Measurements from ENCODE around the gene CYB561.

CYB561 gene

DNA sequence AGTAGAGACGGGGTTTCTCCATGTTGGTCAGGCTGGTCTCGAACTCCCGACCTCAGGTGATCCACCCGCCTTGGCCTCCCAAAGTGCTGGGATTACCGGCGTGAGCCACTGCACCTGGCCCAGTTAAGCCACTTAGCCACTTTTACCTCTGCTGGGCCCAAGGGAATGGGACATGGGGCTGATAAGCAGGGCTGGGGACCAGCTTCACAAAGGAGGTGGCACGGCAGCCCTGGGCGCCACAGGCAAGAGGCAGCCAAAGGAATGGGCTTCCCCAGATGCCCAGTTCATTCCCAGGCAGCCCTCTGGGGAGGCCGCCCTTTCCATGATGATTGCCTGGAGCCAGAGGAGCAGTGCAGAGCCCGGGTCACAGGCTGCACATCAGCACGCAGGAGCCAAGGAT lies 5.0 kb upstream of the CYB561 start:
- DNase-seq (ENCODE audit: low spot score) = no peak

DNA sequence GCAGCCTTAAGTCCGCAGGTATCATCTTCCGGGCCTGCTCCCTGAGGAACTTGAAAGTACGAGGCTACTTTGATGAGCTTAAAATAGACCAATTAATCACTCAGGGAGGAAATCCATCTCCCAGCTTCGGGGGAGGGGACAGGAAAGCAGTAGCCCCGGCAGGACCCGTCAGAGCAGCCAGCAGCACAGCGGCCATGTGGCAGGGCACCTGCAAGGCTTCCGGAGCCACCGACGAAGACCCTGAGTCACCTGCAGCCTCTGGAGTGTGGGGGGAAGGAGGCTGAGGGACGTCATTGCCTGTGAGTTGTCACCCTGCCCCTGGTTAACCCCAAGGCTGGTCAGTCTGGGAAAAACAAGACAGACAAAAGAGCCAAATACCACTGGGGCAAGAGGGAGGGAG lies 4.4 kb upstream of the CYB561 start:
- DNase-seq (ENCODE audit: low spot score) = no peak

DNA sequence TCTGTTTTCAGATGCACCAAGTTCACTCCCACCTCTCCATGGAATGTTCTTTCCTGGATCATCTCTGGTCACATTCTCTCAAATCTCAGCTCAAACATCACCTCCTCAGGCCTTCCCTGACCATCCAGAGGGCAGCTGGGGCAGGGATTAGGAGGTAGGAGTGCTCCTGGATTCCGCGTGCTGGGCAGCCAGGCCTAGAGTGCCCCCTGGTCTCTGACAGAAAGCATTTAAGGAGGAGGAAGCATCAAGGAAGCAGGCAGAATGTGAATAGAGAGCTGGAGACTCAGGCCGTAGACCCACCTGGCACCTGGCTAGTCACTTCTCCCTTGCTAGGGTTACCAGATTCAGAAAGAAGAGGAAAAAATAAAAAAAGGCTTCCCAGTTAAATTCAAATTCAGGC lies 2.5 kb upstream of the CYB561 start:
- DNase-seq (ENCODE audit: low spot score) = no peak

GRCh38 chr17:63447471-63448009 lies 1.4 kb upstream of the CYB561 start:
- DNase-seq (ENCODE audit: low spot score) = no peak

- peak; percentile 65 for DNase-seq (ENCODE audit: low spot score)
Observed at GRCh38 chr17:63446753-63447470, 806 bp upstream of the CYB561 start.

DNA sequence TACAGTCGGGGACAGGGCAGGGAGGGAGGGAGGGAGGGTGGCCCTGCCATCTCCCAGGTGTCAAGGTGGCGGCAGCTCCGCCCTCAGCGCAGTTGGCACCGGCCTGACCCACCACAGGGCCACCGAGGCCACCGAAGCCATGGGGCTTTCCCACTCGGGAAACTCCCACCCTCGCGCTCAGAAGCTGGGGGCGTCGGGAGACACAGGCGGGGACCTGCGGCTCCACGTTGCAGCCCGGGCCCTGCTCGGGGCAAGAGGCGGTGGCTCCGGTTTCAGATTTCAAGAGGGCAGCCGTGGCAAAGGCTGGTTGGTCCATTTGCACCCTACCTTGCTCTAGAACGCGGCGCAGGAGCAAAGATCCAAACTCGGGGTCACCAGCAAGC lies 544 bp downstream of the CYB561 start:
- no peak for DNase-seq (ENCODE audit: low spot score)

DNA sequence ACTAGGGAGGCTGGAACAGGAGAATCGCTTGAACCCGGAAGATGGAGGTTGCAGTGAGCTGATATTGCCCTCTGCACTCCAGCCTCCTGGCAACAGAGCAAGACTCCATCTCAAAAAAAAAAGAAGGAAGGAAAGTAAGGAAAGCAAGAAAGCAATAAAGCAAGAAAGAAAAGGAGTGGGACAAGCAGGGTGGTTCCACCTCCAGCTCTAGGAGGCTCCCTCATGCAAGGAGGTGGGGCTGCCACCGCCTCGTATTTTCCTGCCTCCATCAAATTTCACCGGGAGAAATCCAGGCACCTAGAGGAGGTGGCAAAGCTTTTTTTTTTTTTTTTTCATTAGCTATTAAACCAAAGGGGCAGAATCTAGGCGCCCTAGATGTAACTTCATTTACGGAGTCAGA lies 1.0 kb downstream of the CYB561 start:
- no peak for DNase-seq (ENCODE audit: low spot score)

DNA sequence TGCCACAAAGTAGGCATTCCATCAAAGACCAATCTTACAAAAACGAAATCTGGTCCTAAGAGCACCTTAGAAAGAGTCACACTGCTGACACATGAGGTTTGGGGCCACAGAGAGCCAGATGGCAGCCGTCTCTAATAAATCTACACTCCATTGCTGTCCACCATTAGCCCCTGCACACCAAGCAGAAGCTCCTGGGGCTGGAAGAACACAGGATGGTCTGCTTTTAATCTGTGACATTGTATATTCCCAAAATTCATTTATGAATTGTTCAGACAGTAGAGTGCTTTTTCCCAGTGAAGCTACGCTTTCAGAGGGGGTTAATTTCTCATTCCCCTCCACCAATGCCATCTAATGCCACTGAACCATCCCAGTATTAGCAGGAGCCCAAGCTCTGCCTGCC lies 1.6 kb downstream of the CYB561 start:
- no peak for DNase-seq (ENCODE audit: low spot score)

DNA sequence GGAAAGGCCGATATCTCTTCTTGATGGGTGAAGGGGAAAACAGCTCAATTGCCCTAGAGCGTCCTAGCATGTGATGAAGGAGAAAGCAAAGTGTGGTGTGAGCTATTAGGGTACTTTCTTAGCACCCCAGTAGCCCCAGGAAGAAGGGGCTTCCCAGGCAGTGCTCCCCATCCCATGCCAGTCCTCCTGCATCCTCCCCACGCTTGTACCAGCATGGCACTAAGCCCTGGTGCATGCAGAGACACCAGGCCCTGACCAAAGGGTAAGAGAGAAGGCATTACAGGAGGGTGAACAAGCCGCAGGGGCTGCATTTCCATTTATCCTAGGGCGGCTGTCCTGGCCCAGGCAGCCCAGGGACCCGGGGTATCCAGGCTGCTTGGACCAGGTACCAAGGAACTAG lies 3.1 kb downstream of the CYB561 start:
- DNase-seq (ENCODE audit: low spot score) = no peak

GRCh38 chr17:63442549-63443035 lies 3.5 kb downstream of the CYB561 start:
- DNase-seq (ENCODE audit: low spot score) = no peak

DNA sequence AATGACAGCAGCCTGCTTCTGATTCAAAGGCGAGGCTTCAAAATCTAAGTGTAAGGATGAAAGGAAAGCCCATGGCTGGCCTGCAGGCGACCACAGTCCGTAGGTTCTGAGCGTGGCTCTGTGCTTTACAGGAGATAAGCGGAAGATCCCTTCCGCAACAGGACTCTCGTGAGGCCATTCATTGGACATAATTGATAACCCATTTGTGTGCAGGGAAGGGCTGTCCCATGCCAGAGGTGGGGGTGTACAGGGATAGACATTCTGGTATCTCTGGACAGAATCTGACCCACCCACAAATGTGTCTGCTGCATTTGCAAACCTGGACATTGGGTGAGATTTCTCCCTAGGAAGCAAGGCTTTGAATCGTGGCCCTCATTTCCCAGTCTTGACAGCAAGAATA lies 4.0 kb downstream of the CYB561 start:
- DNase-seq (ENCODE audit: low spot score) = no peak

DNA sequence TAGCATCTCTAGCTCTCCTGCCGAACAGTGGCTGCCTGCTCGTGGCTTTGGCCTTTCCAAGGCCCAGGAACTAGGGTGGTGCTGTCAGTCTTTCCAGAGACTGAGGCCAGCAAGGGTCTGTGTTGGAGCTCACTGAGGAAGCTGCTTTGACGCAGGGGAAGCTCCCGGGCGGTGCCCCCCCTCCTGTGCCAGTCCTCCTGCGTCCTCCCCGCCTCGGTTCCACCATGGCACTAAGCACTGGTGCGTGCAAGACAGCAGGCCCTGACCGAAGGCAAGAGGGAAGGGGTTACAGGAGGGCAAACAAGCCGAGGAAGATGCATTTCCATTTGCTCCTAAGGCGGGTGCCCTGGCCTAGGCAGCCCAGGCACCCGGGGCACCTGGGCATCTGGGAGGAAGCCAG lies 4.5 kb downstream of the CYB561 start:
- DNase-seq (ENCODE audit: low spot score) = no peak

DNA sequence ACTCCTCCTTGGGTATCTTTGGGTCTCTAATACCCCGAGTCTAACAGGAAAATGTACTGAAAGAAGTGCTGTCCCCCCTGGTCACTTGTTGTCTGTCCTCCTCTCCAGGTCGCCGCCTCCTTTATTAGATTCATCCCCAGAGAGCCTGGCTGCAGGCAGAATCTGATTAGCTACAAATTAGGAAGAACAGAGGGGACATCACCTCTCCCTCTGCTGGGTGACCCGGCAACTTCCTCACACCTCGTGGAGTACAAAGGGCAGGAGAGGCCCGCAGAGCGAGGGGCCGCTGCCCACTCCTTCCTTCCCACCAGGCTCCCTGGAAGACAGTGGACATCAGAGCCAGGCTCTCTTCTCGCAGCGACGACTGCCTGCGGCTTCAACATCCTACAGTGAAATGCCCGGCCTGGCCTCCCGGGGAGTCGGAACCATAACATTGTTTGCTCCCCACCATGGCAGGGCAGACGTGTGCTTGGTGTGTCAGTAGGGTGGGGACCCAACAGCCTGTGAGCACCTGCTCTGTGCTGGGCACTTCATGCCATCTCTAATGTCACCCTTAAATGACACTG lies 5.3 kb downstream of the CYB561 start:
- no peak for DNase-seq (ENCODE audit: low spot score)

DNA sequence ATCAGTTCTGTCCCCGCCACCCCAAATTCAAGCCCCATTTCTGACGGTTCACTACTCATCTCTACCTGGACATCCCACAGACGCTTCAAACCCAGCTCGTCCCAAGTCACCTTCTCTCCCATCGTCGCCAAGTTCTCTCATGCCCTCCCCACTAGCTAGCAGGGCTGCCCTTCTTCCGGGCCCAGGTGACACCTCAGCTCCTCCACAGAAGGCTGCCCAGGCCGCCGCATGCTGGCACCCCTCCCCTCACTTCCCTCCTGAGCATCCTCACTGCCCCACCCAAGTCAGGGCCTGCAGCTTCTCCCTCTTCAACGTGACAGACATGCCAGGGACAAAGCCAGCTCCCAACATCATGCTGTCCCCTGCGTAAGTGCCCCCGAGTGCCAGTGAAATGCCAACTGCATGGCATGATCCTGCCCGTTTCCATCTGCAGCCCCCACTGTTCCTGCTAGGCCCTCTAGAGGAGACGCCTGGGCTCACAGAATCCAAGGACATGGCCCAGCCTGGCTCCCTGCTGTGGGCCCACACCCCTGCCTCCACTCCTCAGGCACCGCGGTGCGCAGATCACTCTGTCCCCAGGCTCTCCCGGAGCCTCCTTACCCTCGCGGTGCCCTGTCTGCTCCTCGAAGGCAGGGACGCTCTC lies 5.9 kb downstream of the CYB561 start:
- DNase-seq (ENCODE audit: low spot score) = no peak

DNA sequence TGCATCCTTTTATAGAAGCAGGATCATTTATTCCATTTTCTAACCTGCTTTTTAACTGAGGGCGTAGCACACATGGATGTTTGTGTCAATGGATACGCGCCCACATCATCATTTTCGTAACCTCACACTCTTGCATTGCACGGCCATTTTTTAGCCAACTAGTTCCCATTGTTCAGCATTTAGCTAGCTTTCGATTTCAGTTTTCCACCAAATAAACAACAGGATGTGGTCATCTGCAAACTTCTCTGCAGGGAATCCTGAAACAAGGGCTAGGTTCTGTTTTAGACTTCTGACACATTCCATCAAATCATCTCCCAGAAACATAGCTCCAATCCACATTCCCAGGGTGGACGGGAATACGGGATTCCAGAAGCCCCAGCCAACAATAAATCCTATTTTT lies 6.4 kb downstream of the CYB561 start:
- DNase-seq (ENCODE audit: low spot score) = no peak

DNA sequence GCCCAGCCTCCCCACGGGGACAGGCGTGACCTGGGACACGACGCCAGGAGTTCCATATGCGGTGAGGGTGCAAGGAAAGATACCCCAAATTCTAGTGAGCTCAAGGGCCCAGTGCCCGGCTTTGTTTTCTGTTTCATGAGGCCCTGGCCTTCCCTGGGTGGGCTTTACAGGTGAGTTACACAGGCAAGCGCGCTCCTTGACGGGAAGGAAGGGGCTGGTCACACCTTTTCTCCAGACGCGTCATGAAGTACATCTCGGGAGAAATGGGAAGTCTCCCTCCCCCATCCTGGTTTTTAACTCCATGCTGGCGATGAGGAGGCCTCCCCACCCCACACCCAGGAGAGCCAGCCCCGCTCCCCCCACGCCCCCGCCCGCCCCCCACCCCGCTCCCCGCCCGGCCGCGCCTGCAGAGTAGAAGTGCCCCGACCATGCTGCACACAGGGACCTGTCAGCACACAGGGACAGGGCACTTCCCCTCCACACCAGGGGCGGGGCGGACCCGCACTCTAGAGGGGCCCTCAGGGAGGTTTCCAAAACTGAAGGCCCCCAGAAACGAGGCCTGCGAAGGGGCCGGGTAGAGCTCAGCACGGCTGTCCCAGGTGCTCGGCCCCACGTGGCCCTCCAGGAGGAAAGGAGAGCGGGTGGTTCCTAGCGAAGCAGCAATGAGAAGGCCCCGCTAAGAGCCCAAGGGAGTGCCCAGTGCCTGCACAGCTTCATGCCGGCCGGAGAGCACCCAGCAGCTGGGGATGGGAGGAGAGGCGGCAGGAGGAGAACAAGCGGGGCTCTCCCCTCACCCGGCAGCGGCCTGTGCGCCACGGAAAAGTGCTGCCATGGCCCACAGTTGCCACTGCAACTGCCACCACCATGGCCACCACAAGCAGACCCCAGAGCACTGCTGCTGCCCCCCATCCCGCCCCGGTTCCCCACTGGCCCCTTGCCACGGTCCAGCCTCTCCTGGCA lies 7.7 kb downstream of the CYB561 start:
- no peak for DNase-seq (ENCODE audit: low spot score)

DNA sequence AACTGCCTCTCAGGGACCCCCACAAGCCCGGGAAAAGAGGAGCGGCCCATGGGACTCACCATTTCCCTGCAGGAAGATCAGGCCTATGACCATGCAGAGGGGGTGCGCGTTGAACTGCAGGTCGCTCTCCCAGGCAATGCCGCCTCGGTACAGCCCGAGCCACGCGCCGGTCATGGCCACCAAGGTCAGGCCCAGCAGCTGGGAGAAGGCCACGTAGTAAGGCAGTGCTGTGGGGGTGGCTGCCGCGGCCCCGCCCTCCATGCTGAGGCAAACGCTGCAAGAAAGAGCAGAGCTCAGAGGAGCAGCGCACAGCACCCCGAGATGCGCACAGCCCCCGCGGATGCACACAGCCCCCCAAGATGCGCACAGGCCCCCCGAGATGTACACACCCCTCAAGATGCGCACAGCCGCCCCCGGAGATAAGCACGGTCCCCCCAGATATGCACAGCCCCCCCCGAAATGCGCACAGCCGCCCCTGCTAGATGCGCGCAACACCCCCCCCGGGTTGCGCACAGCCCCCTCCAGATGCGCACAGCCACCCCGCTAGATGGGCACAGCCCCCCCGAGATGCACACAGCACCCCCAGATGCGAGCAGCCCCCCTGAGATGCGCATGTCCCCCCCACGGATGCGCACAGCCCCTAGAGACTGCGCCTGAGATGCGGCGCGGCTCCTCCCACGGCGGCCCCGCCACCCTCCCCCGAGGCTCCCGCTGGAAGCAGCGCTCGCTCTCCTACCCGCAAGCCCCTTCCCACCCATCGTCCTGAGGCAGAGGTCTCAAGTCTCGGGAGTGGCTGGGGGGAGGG lies 8.6 kb downstream of the CYB561 start:
- DNase-seq (ENCODE audit: low spot score) = no peak

DNA sequence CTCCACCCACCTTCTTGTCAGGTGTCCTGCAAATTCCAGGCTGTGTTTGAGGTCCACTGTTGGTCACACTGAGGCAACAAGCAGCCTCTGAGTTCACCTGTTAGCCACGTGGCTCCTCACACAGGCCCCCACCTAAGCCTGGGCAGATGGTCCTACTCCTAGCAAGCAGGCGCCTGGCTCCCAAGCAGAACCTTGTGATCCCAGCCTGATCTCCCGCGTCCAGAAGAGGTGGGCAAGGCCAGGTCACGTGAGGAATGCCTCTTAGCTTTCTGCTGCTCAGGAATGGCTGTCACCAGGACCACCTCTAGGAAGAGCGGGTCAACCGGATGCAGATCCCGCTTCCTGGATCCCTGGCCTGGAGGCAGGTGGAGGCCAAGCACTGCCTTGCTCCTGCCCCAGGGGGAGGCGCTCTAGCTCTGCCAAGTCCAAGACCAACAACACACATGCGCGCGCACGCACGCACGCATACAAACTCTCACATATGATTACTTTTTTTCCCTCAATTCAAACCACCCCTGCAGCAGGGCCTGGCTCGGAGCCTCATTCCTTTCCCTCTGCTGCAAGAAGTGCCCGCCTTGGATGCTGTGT lies 9.5 kb downstream of the CYB561 start:
- DNase-seq (ENCODE audit: low spot score) = no peak

- peak; percentile 72 for DNase-seq (ENCODE audit: low spot score)
Observed at GRCh38 chr17:63435681-63436522, 10.2 kb downstream of the CYB561 start.
